Activated naive CD4-positive, alpha-beta T cell treated with Interleukin-2 at 50 U/mL for 16 hours (primary cell): Measurements from ENCODE around the gene GALNT14.

Source experiments
- DNase-seq: peaks from one replicate; pipeline ENCODE4 v3.0.0-alpha.2; 2020

Gene GALNT14

GRCh38 chr2:30877833-30878232 is 260.4 kb downstream of the GALNT14 start:
- DNase-seq: no peak

- DNase-seq: no peak
Measured at GRCh38 chr2:30872797-30873196, 265.4 kb downstream of the GALNT14 start.

- no peak for DNase-seq
Measured at GRCh38 chr2:30871980-30872789, 266.1 kb downstream of the GALNT14 start.

- DNase-seq: no peak
Measured at GRCh38 chr2:30871440-30871839, 266.8 kb downstream of the GALNT14 start.

GRCh38 chr2:30869988-30870387 is 268.3 kb downstream of the GALNT14 start:
- DNase-seq: no peak

GRCh38 chr2:30867385-30867784 is 270.9 kb downstream of the GALNT14 start:
- no peak for DNase-seq

- no peak for DNase-seq
Measured at GRCh38 chr2:30866974-30867373, 271.3 kb downstream of the GALNT14 start.

GRCh38 chr2:30865892-30866681 is 272.2 kb downstream of the GALNT14 start:
- no peak for DNase-seq

GRCh38 chr2:30865243-30865642 is 273.0 kb downstream of the GALNT14 start:
- DNase-seq: no peak

GRCh38 chr2:30862054-30862651 is 276.1 kb downstream of the GALNT14 start:
- DNase-seq: peak; percentile 33

- DNase-seq: no peak
Measured at GRCh38 chr2:30860726-30861125, 277.5 kb downstream of the GALNT14 start.
